Activated naive CD8-positive, alpha-beta T cell treated with anti-CD3 and anti-CD28 coated beads, Interleukin-2, amount 50 U/mL, for 16 hours (primary cell): ENCODE results near the gene AZU1.
"Not testable (repeated sequence)": the region's sequence is repeated elsewhere in the genome, so short reads cannot be mapped to it uniquely, and the experiment has no call there.

ENCODE experiments used
- DNase-seq: peaks from one replicate; pipeline ENCODE4 v3.0.0-alpha.2; 2020; ENCODE audit warnings: low read depth, low spot score

AZU1 gene

GRCh38 chr19:829129-829758 lies 1.6 kb downstream of the AZU1 start:
- DNase-seq = no peak

GRCh38 chr19:831407-832369 lies 4.1 kb downstream of the AZU1 start:
- no peak for DNase-seq

- DNase-seq = no peak
Measured at GRCh38 chr19:834216-834615, 6.6 kb downstream of the AZU1 start.

- no peak for DNase-seq
Measured at GRCh38 chr19:835210-835810, 7.7 kb downstream of the AZU1 start.

- no peak for DNase-seq
Measured at GRCh38 chr19:840519-841206, 13.0 kb downstream of the AZU1 start, which contains the start of gene PRTN3. Gene PRTN3, plus strand, starts transcription at chr19:840999. Its CDS starts 10 bp downstream, at chr19:841009.

- not testable (repeated sequence) for DNase-seq
Measured at GRCh38 chr19:842802-843179, 15.2 kb downstream of the AZU1 start.

- no peak for DNase-seq
Measured at GRCh38 chr19:843180-843835, 15.7 kb downstream of the AZU1 start.

- DNase-seq = no peak
Measured at GRCh38 chr19:843836-844545, 16.4 kb downstream of the AZU1 start.

- DNase-seq = no peak
Measured at GRCh38 chr19:844546-844971, 16.9 kb downstream of the AZU1 start.

- DNase-seq = no peak
Measured at GRCh38 chr19:845707-846521, 18.3 kb downstream of the AZU1 start.

GRCh38 chr19:848386-848921 lies 20.8 kb downstream of the AZU1 start:
- no peak for DNase-seq

GRCh38 chr19:849195-849594 lies 21.6 kb downstream of the AZU1 start:
- not testable (repeated sequence) for DNase-seq

GRCh38 chr19:850221-850978 lies 22.8 kb downstream of the AZU1 start:
- no peak for DNase-seq

GRCh38 chr19:850979-851335 lies 23.3 kb downstream of the AZU1 start:
- DNase-seq = no peak

- DNase-seq = no peak
Measured at GRCh38 chr19:852136-853013, 24.7 kb downstream of the AZU1 start, which contains the start of gene ELANE. Gene ELANE, plus strand, starts transcription at chr19:852303. Its CDS starts 26 bp downstream, at chr19:852329.

- no peak for DNase-seq
Measured at GRCh38 chr19:853014-853585, 25.5 kb downstream of the AZU1 start.

- DNase-seq = not testable (repeated sequence)
Measured at GRCh38 chr19:853614-854220, 26.1 kb downstream of the AZU1 start.
